ENCODE measurements around the gene KRT80. TPM values are rescaled to one million over a fixed set of nuclear protein-coding genes. Genes with fewer than 3 reads are reported as not detected.

KRT80 gene
- total RNA-seq, 2 donors from 2014 or later: 0.07 to 0.09 TPM

GRCh38 chr12:52202361-52203078, 10.7 kb upstream of the KRT80 start:
- TF ChIP-seq CTCF (conservative IDR thresholded peaks at IDR 0.05): no peak
- DNase-seq: no peak
- Mint-ChIP-seq H3K27ac (peak overlapping the region; percentile 79), H3K9me3 (no peaks in the 10 kb centered on the region), H3K36me3 (ENCODE audit: low read depth) (no peaks in the 10 kb centered on the region), H3K27me3 (ENCODE audit: insufficient read depth) (no peaks in the 10 kb centered on the region), H3K4me1 (peaks cover 2% of the 10 kb centered on the region), H3K4me3 (no peak overlapping the region)
- no peak overlapping the region for H3K4me3 ChIP-seq (ENCODE audit: low read length)
- no peak overlapping the region for H3K9ac ChIP-seq (ENCODE audit: extremely low read depth, low read length, poor library complexity, severe bottlenecking)
- WGBS, 2 experiments (ENCODE audit: insufficient coverage in 1 of 2, insufficient read length in 1 of 2): 61 to 83% methylated on average over 11 to 17 of the region's 18 CpGs
- no peaks in the 10 kb centered on the region for H3K4me1 ChIP-seq (ENCODE audit: control insufficient read depth, insufficient read depth, low read length)
- no peaks in the 10 kb centered on the region for H3K9me3 ChIP-seq (ENCODE audit: control insufficient read depth, low read length)
- no peak overlapping the region for H3K27ac ChIP-seq (ENCODE audit: low read depth, low read length)
- H3K27me3 ChIP-seq (ENCODE audit: control insufficient read depth, insufficient read depth, low read length, poor library complexity, severe bottlenecking): no peaks in the 10 kb centered on the region
- no peaks in the 10 kb centered on the region for H3K36me3 ChIP-seq (ENCODE audit: control insufficient read depth, insufficient read depth, low read length)

- TF ChIP-seq CTCF (conservative IDR thresholded peaks at IDR 0.05): no peak
- Histone ChIP-seq H3K4me1 (ENCODE audit: control insufficient read depth, insufficient read depth, low read length) (no peaks in the 10 kb centered on the region), H3K27ac (ENCODE audit: low read depth, low read length) (no peak overlapping the region), H3K27me3 (ENCODE audit: control insufficient read depth, insufficient read depth, low read length, poor library complexity, severe bottlenecking) (no peaks in the 10 kb centered on the region), H3K9ac (ENCODE audit: extremely low read depth, low read length, poor library complexity, severe bottlenecking) (no peak overlapping the region), H3K9me3 (ENCODE audit: control insufficient read depth, low read length) (no peaks in the 10 kb centered on the region), H3K36me3 (ENCODE audit: control insufficient read depth, insufficient read depth, low read length) (no peaks in the 10 kb centered on the region), H3K4me3 (ENCODE audit: low read length) (no peak overlapping the region)
- Mint-ChIP-seq H3K9me3 (no peaks in the 10 kb centered on the region), H3K27ac (no peak overlapping the region), H3K4me1 (peaks cover 2% of the 10 kb centered on the region), H3K27me3 (ENCODE audit: insufficient read depth) (no peaks in the 10 kb centered on the region), H3K36me3 (ENCODE audit: low read depth) (no peaks in the 10 kb centered on the region), H3K4me3 (no peak overlapping the region)
- no peak for DNase-seq
- 64 to 68% methylated on average over 3 of the region's 3 CpGs for WGBS, 2 experiments (ENCODE audit: insufficient coverage in 1 of 2, insufficient read length in 1 of 2)
Measured at GRCh38 chr12:52201451-52201839, 9.6 kb upstream of the KRT80 start.

GRCh38 chr12:52200781-52201450, 9.1 kb upstream of the KRT80 start:
- H3K9me3 Mint-ChIP-seq: no peaks in the 10 kb centered on the region

More at GRCh38 chr12:52200781-52201450, 9.1 kb upstream of the KRT80 start:
- DNase-seq: no peak
- TF ChIP-seq CTCF (conservative IDR thresholded peaks at IDR 0.05): no peak
- Histone ChIP-seq H3K4me1 (ENCODE audit: control insufficient read depth, insufficient read depth, low read length) (no peaks in the 10 kb centered on the region), H3K9ac (ENCODE audit: extremely low read depth, low read length, poor library complexity, severe bottlenecking) (no peak overlapping the region), H3K9me3 (ENCODE audit: control insufficient read depth, low read length) (no peaks in the 10 kb centered on the region), H3K27ac (ENCODE audit: low read depth, low read length) (no peak overlapping the region), H3K4me3 (ENCODE audit: low read length) (no peak overlapping the region), H3K36me3 (ENCODE audit: control insufficient read depth, insufficient read depth, low read length) (no peaks in the 10 kb centered on the region), H3K27me3 (ENCODE audit: control insufficient read depth, insufficient read depth, low read length, poor library complexity, severe bottlenecking) (no peaks in the 10 kb centered on the region)
- Mint-ChIP-seq H3K27me3 (ENCODE audit: insufficient read depth) (no peaks in the 10 kb centered on the region), H3K4me3 (no peak overlapping the region), H3K27ac (no peak overlapping the region), H3K4me1 (peaks cover 2% of the 10 kb centered on the region), H3K36me3 (ENCODE audit: low read depth) (no peaks in the 10 kb centered on the region)
- 80 to 89% methylated on average over 3 to 14 of the region's 15 CpGs for WGBS, 2 experiments (ENCODE audit: insufficient coverage in 1 of 2, insufficient read length in 1 of 2)

Data from endodermal cell (in vitro differentiated cells).